WTC11 (cell line): ENCODE data around the gene B4GAT1. TPM values are rescaled to one million over a fixed set of nuclear protein-coding genes. Genes with fewer than 3 reads are reported as not detected.

Experiments used
- CBFB ChIP-seq: sonication (generic); formaldehyde crosslinking; IDR thresholded peaks from 2 replicates; pipeline ENCODE4 v1.8.1; 2022; ENCODE audit warnings: mild to moderate bottlenecking, low read depth, missing genetic modification reagents
- CDX4 ChIP-seq: fragments of 250-450 bp; sonication (Bioruptor Pico); IDR thresholded peaks from 2 replicates; pipeline ENCODE4 v1.9.0; 2021; ENCODE audit warnings: moderate library complexity, mild to moderate bottlenecking, inconsistent platforms, borderline replicate concordance
- E2F1 ChIP-seq: sonication (generic); formaldehyde crosslinking; IDR thresholded peaks from 2 replicates; pipeline ENCODE4 v1.8.0; 2022; ENCODE audit warnings: mild to moderate bottlenecking, missing genetic modification reagents
- ERG ChIP-seq: fragments of 250-450 bp; sonication (Bioruptor Pico); IDR thresholded peaks from 2 replicates; pipeline ENCODE4 v1.8.0; 2021; ENCODE audit warnings: mild to moderate bottlenecking
- FOXJ3 ChIP-seq: sonication (generic); formaldehyde crosslinking; IDR thresholded peaks from 2 replicates; pipeline ENCODE4 v1.9.0; 2021; ENCODE audit warnings: missing genetic modification reagents, mild to moderate bottlenecking, borderline replicate concordance
- FOXP4 ChIP-seq: sonication (generic); formaldehyde crosslinking; IDR thresholded peaks from 2 replicates; pipeline ENCODE4 v1.8.0; 2022; ENCODE audit warnings: mild to moderate bottlenecking, missing genetic modification reagents
- GTF2I ChIP-seq: fragments of 250-450 bp; sonication (Bioruptor Pico); conservative IDR thresholded peaks from 2 replicates; pipeline ENCODE4 v1.4.0; 2021; ENCODE audit warnings: mild to moderate bottlenecking
- MYBL2 ChIP-seq: sonication (generic); formaldehyde crosslinking; IDR thresholded peaks from 2 replicates; pipeline ENCODE4 v1.8.1; 2023; ENCODE audit warnings: mild to moderate bottlenecking, moderate library complexity, missing genetic modification reagents
- NFYB ChIP-seq: sonication (generic); formaldehyde crosslinking; conservative IDR thresholded peaks from 2 replicates; pipeline ENCODE4 v1.8.0; 2022; ENCODE audit warnings: low read depth, missing genetic modification reagents
- OVOL2 ChIP-seq: fragments of 250-450 bp; sonication (Bioruptor Pico); IDR thresholded peaks from 2 replicates; pipeline ENCODE4 v1.9.0; 2021; ENCODE audit warnings: mild to moderate bottlenecking, borderline replicate concordance
- PRRX2 ChIP-seq: fragments of 250-450 bp; sonication (Bioruptor Pico); IDR thresholded peaks from 2 replicates; pipeline ENCODE4 v1.8.0; 2021; ENCODE audit warnings: mild to moderate bottlenecking
- RELA ChIP-seq: sonication (generic); formaldehyde crosslinking; IDR thresholded peaks from 2 replicates; pipeline ENCODE4 v1.8.1; 2022; ENCODE audit warnings: missing genetic modification reagents, mild to moderate bottlenecking, borderline replicate concordance
- SP1 ChIP-seq: sonication (generic); formaldehyde crosslinking; conservative IDR thresholded peaks from 2 replicates; pipeline ENCODE4 v1.8.1; 2022; ENCODE audit warnings: missing genetic modification reagents
- TCF7 ChIP-seq: sonication (generic); formaldehyde crosslinking; IDR thresholded peaks from 2 replicates; pipeline ENCODE4 v1.8.0; 2022; ENCODE audit warnings: mild to moderate bottlenecking, low read depth, missing genetic modification reagents, moderate library complexity
- USF1 ChIP-seq: sonication (generic); formaldehyde crosslinking; IDR thresholded peaks from 2 replicates; pipeline ENCODE4 v1.8.0; 2022; ENCODE audit warnings: mild to moderate bottlenecking, missing genetic modification reagents
- ZBTB21 ChIP-seq: sonication (generic); formaldehyde crosslinking; IDR thresholded peaks from 2 replicates; pipeline ENCODE4 v1.8.1; 2023; ENCODE audit warnings: mild to moderate bottlenecking, missing genetic modification reagents, borderline replicate concordance
- ZNF138 ChIP-seq: sonication (generic); formaldehyde crosslinking; conservative IDR thresholded peaks from 2 replicates; pipeline ENCODE4 v1.8.1; 2022; ENCODE audit warnings: mild to moderate bottlenecking, moderate library complexity, missing genetic modification reagents
- ZNF219 ChIP-seq: sonication (generic); formaldehyde crosslinking; IDR thresholded peaks from 2 replicates; pipeline ENCODE4 v1.8.0; 2023; ENCODE audit warnings: missing genetic modification reagents, mild to moderate bottlenecking, borderline replicate concordance
- ZNF232 ChIP-seq: sonication (generic); formaldehyde crosslinking; IDR thresholded peaks from 2 replicates; pipeline ENCODE4 v1.8.0; 2022; ENCODE audit warnings: mild to moderate bottlenecking, missing genetic modification reagents
- ZNF263 ChIP-seq: sonication (generic); formaldehyde crosslinking; IDR thresholded peaks from 2 replicates; pipeline ENCODE4 v1.8.1; 2022; ENCODE audit warnings: low read depth, mild to moderate bottlenecking, moderate library complexity, missing genetic modification reagents
- ZNF396 ChIP-seq: fragments of 250-450 bp; sonication (Bioruptor Pico); IDR thresholded peaks from 2 replicates; pipeline ENCODE4 v1.8.0; 2021; ENCODE audit warnings: mild to moderate bottlenecking, moderate library complexity, borderline replicate concordance
- ZNF423 ChIP-seq: fragments of 250-450 bp; sonication (Bioruptor Pico); IDR thresholded peaks from 2 replicates; pipeline ENCODE4 v2.1.2; 2022; ENCODE audit warnings: mild to moderate bottlenecking, moderate library complexity
- total RNA-seq: library from RNA; stranded (reverse); gene quantifications from 3 replicates; pipeline ENCODE4 v1.2.3, GENCODE V29; 2021
- TF ChIP-seq, protein P1 (sequence below): fragments of 250-450 bp; sonication (Bioruptor Pico); IDR thresholded peaks from 2 replicates; pipeline ENCODE4 v1.9.0; 2021; ENCODE audit warnings: mild to moderate bottlenecking, borderline replicate concordance
- TF ChIP-seq, protein P2 (sequence below): sonication (generic); formaldehyde crosslinking; IDR thresholded peaks from 2 replicates; pipeline ENCODE4 v1.8.1; 2022; ENCODE audit warnings: low read depth, missing genetic modification reagents, borderline replicate concordance
- TF ChIP-seq, protein P3 (sequence below): sonication (generic); formaldehyde crosslinking; IDR thresholded peaks from 2 replicates; pipeline ENCODE4 v1.8.1; 2022; ENCODE audit warnings: mild to moderate bottlenecking, moderate library complexity, missing genetic modification reagents

The B4GAT1 gene
- total RNA-seq, 1 experiment from 2014 or later = 34.1 TPM

GRCh38 chr11:66347425-66348276 lies at the start of gene B4GAT1 (continued):
- TF ChIP-seq E2F1 (no peak), CBFB (no peak), ZBTB21 (CRISPR knock-in tag) (no peak), ZNF423 (CRISPR knock-in tag) (0 out of 2 replicates have a peak, but pooled peaks have one; percentile 10), TCF7 (CRISPR knock-in tag) (no peak), USF1 (CRISPR knock-in tag) (no peak), ZNF219 (CRISPR knock-in tag) (no peak), ZNF263 (no peak), FOXJ3 (CRISPR knock-in tag) (no peak), ZNF232 (no peak; the same call in 1 of the 2 replicates), RELA (CRISPR knock-in tag) (no peak; the same call in 1 of the 2 replicates), MYBL2 (no peak), ERG (CRISPR knock-in tag) (no peak), ZNF396 (CRISPR knock-in tag) (no peak), PRRX2 (CRISPR knock-in tag) (no peak), SP1 (CRISPR knock-in tag) (0 out of 2 replicates have a peak, but pooled peaks have one; percentile 27), FOXP4 (CRISPR knock-in tag) (peak; percentile 58; the same call in 1 of the 2 replicates), NFYB (CRISPR knock-in tag) (0 out of 2 replicates have a peak, but pooled peaks have one; percentile 14), ZNF138 (CRISPR knock-in tag) (no peak), OVOL2 (CRISPR knock-in tag) (no peak), CDX4 (CRISPR knock-in tag) (no peak), GTF2I (no peak)
- TF ChIP-seq, protein P1, sequence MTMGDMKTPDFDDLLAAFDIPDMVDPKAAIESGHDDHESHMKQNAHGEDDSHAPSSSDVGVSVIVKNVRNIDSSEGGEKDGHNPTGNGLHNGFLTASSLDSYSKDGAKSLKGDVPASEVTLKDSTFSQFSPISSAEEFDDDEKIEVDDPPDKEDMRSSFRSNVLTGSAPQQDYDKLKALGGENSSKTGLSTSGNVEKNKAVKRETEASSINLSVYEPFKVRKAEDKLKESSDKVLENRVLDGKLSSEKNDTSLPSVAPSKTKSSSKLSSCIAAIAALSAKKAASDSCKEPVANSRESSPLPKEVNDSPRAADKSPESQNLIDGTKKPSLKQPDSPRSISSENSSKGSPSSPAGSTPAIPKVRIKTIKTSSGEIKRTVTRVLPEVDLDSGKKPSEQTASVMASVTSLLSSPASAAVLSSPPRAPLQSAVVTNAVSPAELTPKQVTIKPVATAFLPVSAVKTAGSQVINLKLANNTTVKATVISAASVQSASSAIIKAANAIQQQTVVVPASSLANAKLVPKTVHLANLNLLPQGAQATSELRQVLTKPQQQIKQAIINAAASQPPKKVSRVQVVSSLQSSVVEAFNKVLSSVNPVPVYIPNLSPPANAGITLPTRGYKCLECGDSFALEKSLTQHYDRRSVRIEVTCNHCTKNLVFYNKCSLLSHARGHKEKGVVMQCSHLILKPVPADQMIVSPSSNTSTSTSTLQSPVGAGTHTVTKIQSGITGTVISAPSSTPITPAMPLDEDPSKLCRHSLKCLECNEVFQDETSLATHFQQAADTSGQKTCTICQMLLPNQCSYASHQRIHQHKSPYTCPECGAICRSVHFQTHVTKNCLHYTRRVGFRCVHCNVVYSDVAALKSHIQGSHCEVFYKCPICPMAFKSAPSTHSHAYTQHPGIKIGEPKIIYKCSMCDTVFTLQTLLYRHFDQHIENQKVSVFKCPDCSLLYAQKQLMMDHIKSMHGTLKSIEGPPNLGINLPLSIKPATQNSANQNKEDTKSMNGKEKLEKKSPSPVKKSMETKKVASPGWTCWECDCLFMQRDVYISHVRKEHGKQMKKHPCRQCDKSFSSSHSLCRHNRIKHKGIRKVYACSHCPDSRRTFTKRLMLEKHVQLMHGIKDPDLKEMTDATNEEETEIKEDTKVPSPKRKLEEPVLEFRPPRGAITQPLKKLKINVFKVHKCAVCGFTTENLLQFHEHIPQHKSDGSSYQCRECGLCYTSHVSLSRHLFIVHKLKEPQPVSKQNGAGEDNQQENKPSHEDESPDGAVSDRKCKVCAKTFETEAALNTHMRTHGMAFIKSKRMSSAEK = no peak
- TF ChIP-seq, protein P2, sequence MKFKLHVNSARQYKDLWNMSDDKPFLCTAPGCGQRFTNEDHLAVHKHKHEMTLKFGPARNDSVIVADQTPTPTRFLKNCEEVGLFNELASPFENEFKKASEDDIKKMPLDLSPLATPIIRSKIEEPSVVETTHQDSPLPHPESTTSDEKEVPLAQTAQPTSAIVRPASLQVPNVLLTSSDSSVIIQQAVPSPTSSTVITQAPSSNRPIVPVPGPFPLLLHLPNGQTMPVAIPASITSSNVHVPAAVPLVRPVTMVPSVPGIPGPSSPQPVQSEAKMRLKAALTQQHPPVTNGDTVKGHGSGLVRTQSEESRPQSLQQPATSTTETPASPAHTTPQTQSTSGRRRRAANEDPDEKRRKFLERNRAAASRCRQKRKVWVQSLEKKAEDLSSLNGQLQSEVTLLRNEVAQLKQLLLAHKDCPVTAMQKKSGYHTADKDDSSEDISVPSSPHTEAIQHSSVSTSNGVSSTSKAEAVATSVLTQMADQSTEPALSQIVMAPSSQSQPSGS (CRISPR knock-in tag) = no peak
- TF ChIP-seq, protein P3, sequence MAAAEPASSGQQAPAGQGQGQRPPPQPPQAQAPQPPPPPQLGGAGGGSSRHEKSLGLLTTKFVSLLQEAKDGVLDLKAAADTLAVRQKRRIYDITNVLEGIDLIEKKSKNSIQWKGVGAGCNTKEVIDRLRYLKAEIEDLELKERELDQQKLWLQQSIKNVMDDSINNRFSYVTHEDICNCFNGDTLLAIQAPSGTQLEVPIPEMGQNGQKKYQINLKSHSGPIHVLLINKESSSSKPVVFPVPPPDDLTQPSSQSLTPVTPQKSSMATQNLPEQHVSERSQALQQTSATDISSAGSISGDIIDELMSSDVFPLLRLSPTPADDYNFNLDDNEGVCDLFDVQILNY (CRISPR knock-in tag) = peak; percentile 56; the same call in 1 of the 2 replicates
